WTC11 (cell line): Measurements from ENCODE around the gene PLCH2.

Experiments used
- AFF4 ChIP-seq: sonication (generic); formaldehyde crosslinking; IDR thresholded peaks from 2 replicates; pipeline ENCODE4 v1.8.1; 2023; ENCODE audit warnings: mild to moderate bottlenecking, missing genetic modification reagents, borderline replicate concordance
- ATF1 ChIP-seq: sonication (generic); formaldehyde crosslinking; IDR thresholded peaks from 2 replicates; pipeline ENCODE4 v1.8.1; 2023; ENCODE audit warnings: mild to moderate bottlenecking, moderate library complexity, missing genetic modification reagents
- ATF2 ChIP-seq: sonication (generic); formaldehyde crosslinking; IDR thresholded peaks from 2 replicates; pipeline ENCODE4 v1.8.1; 2022; ENCODE audit warnings: low read depth, missing genetic modification reagents, borderline replicate concordance
- CTCF ChIP-seq: fragments of 200-600 bp; IDR thresholded peaks from 2 replicates; pipeline ENCODE4 v1.8.0; 2022; ENCODE audit warnings: antibody characterized with exemption
- NR2C2 ChIP-seq: sonication (generic); formaldehyde crosslinking; IDR thresholded peaks from 2 replicates; pipeline ENCODE4 v1.8.0; 2022; ENCODE audit warnings: mild to moderate bottlenecking, missing genetic modification reagents
- SP1 ChIP-seq: sonication (generic); formaldehyde crosslinking; conservative IDR thresholded peaks from 2 replicates; pipeline ENCODE4 v1.8.1; 2022; ENCODE audit warnings: missing genetic modification reagents
- TF ChIP-seq, protein P1 (sequence below): sonication (generic); formaldehyde crosslinking; IDR thresholded peaks from 2 replicates; pipeline ENCODE4 v1.8.0; 2023; ENCODE audit warnings: missing genetic modification reagents

DNA sequence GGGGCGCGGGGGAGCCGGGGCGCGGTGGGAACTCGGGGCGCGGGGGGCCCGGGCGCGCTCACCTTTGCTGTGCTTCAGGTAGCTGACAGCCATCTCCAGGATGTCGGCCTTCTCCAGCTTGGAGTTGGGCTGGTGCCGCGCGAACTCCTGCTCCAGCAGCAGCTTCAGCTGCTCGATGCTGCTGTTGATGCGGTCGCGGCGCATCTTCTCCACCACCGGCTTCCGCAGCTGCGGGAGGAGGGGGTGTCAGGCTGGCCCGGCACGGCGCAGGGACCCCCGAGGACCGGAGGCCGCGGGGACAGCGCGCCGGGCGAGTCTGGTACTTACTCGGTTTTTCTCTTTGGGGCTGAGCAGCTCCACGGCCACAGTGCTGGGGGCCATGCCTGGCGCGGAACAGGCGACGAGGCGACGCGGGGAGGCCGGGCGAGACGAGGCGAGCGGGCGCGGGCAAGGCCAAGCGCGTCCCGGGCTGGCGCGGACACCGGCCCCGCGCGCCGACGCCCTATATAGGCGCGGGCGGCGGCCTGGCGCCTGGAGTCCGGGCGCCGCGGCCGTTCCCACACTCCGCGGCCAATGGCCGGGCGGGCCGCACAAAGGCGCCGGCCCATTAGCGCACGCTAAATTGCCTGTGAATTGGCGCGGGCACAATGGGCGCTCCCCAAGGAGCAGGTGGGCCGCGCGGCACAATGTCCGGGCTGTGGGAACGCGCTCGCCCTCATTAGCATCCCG lies 53.9 kb downstream of the PLCH2 start, which contains the start of gene HES5:
- TF ChIP-seq CTCF (no peak), AFF4 (no peak), NR2C2 (CRISPR knock-in tag) (no peak), ATF2 (CRISPR knock-in tag) (no peak), ATF1 (CRISPR knock-in tag) (no peak), SP1 (CRISPR knock-in tag) (no peak)
- TF ChIP-seq, protein P1, sequence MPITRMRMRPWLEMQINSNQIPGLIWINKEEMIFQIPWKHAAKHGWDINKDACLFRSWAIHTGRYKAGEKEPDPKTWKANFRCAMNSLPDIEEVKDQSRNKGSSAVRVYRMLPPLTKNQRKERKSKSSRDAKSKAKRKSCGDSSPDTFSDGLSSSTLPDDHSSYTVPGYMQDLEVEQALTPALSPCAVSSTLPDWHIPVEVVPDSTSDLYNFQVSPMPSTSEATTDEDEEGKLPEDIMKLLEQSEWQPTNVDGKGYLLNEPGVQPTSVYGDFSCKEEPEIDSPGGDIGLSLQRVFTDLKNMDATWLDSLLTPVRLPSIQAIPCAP (CRISPR knock-in tag), result no peak
